ENCODE results near the gene GBF1. TPM values are rescaled to one million over a fixed set of nuclear protein-coding genes. Genes with fewer than 3 reads are reported as not detected.

Gene GBF1
- polyA plus RNA-seq, 1 of the 3 experiments (the other 2 are of a cell fraction) = 12.3 TPM

- CTCF ChIA-PET = interaction anchor here (0.8 to 9.2 kb wide), 8 partner anchors 9 to 213 kb away, joined by 3 to 77 read pairs (median 6); no protein-coding TSS in a partner anchor
- DNase-seq = no peak
- no peaks in the 10 kb centered on the region; a peak in 1 of 4 replicates for H3K4me1 ChIP-seq (ENCODE audit: control insufficient read depth in 1 of 2, insufficient read depth in 2 of 2, low read depth in 1 of 2, low read length in 1 of 2)
- no peaks in the 10 kb centered on the region for H3K9me2 ChIP-seq
- peaks cover 0 to 29% of the 10 kb centered on the region in 2 experiments for H3K36me3 ChIP-seq (replicated peaks in 1 of 2; ENCODE audit: control insufficient read depth in 1 of 2, insufficient read depth in 2 of 2, low read length in 1 of 2)
- H3K4me3 ChIP-seq (ENCODE audit: low read depth in 2 of 2, low read length in 1 of 2) = no peak overlapping the region
- POLR2A ChIA-PET = no interaction called here
- 84% methylated on average over 3 of the region's 9 CpGs for WGBS (ENCODE audit: low lambda C conversion rate)
- no peaks in the 10 kb centered on the region for H3F3A ChIP-seq (replicated peaks; ENCODE audit: insufficient read depth)
- no peak overlapping the region for H3K4me2 ChIP-seq
- no peak overlapping the region for H3K9ac ChIP-seq
- no peak overlapping the region for H2AFZ ChIP-seq (ENCODE audit: low read depth)
- H3K79me2 ChIP-seq (ENCODE audit: insufficient read depth) = no peaks in the 10 kb centered on the region
- TF ChIP-seq TCF12 (IDR thresholded peaks at IDR 0.05) (no peak), SMC3 (IDR thresholded peaks at IDR 0.05; ENCODE audit: low read depth, low read length) (no peak), RAD21 (IDR thresholded peaks at IDR 0.05; ENCODE audit: low read length) (no peak), TAF1 (IDR thresholded peaks at IDR 0.05; ENCODE audit: borderline replicate concordance, low read depth, low read length) (no peak), NFIC (IDR thresholded peaks at IDR 0.05; ENCODE audit: borderline replicate concordance) (no peak), REST (IDR thresholded peaks at IDR 0.05; ENCODE audit: low read depth, low read length) (no peak), EZH2phosphoT487 (IDR thresholded peaks at IDR 0.05; ENCODE audit: borderline replicate concordance, low read depth) (no peak), PBX3 (IDR thresholded peaks at IDR 0.05) (no peak)
- TF ChIP-seq, protein P1, sequence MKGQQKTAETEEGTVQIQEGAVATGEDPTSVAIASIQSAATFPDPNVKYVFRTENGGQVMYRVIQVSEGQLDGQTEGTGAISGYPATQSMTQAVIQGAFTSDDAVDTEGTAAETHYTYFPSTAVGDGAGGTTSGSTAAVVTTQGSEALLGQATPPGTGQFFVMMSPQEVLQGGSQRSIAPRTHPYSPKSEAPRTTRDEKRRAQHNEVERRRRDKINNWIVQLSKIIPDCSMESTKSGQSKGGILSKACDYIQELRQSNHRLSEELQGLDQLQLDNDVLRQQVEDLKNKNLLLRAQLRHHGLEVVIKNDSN (IDR thresholded peaks at IDR 0.05; ENCODE audit: borderline replicate concordance, low read depth) = no peak
- no peaks in the 10 kb centered on the region for H4K20me1 ChIP-seq (ENCODE audit: insufficient read depth)
- H3K27me3 ChIP-seq (ENCODE audit: insufficient read depth) = no peaks in the 10 kb centered on the region
- no peak overlapping the region for H3K27ac ChIP-seq (ENCODE audit: low read depth in 2 of 2, low read length in 1 of 2)
- no peaks in the 10 kb centered on the region for H3K9me3 ChIP-seq
Observed at GRCh38 chr10:102381983-102382382, 136.7 kb downstream of the GBF1 start.

DNA sequence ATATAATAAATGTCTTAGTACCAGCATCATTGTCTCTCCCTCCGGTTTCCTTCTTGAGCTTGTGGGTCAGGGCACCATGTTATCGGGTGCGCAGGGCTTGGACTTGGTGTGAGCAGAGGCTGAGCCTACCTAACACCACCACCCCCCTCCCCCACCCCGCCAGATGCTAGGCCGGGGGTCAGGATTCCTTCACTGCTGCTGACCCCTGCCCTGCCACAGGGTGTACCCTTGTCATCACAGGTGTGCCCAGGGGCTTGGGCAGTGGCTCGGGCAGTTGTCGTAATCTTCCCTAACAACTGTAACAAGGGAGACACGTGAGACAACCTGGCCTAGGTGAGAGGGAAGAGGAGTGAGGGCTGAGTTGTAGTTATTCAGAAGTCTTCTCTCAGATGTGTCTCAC, 137.5 kb downstream of the GBF1 start:
- no peak for DNase-seq
- Histone ChIP-seq H3K9me3 (no peaks in the 10 kb centered on the region), H3K36me3 (replicated peaks in 1 of 2; ENCODE audit: control insufficient read depth in 1 of 2, insufficient read depth in 2 of 2, low read length in 1 of 2) (peaks cover 0 to 28% of the 10 kb centered on the region in 2 experiments), H3K4me1 (ENCODE audit: control insufficient read depth in 1 of 2, insufficient read depth in 2 of 2, low read depth in 1 of 2, low read length in 1 of 2) (no peaks in the 10 kb centered on the region; a peak in 1 of 4 replicates), H3K4me3 (ENCODE audit: low read depth in 2 of 2, low read length in 1 of 2) (no peak overlapping the region), H3F3A (replicated peaks; ENCODE audit: insufficient read depth) (no peaks in the 10 kb centered on the region), H2AFZ (ENCODE audit: low read depth) (no peak overlapping the region), H3K9ac (no peak overlapping the region), H3K9me2 (no peaks in the 10 kb centered on the region), H3K4me2 (no peak overlapping the region), H4K20me1 (ENCODE audit: insufficient read depth) (no peaks in the 10 kb centered on the region), H3K27ac (ENCODE audit: low read depth in 2 of 2, low read length in 1 of 2) (no peak overlapping the region), H3K79me2 (ENCODE audit: insufficient read depth) (no peaks in the 10 kb centered on the region), H3K27me3 (ENCODE audit: insufficient read depth) (no peaks in the 10 kb centered on the region)
- 95% methylated on average over 6 of the region's 8 CpGs for WGBS (ENCODE audit: low lambda C conversion rate)
- ChIA-PET CTCF (interaction anchor here (0.7 to 9.2 kb wide), 7 partner anchors 10 to 153 kb away, joined by 3 to 77 read pairs (median 3); no protein-coding TSS in a partner anchor), POLR2A (no interaction called here)
- no peak for TF ChIP-seq RCOR1 (IDR thresholded peaks at IDR 0.05; ENCODE audit: low read length)
- no peak for TF ChIP-seq GABPA (IDR thresholded peaks at IDR 0.05; ENCODE audit: low read depth)
- no peak for TF ChIP-seq ELF1 (IDR thresholded peaks at IDR 0.05)
- no peak for TF ChIP-seq PBX3 (IDR thresholded peaks at IDR 0.05)
- TF ChIP-seq FOSL2 (IDR thresholded peaks at IDR 0.05; ENCODE audit: borderline replicate concordance, low read depth) = no peak
- no peak for TF ChIP-seq YY1 (IDR thresholded peaks at IDR 0.05; ENCODE audit: low read depth)
- TF ChIP-seq, protein P1 (IDR thresholded peaks at IDR 0.05; ENCODE audit: borderline replicate concordance, low read depth) = no peak
- TF ChIP-seq FOXM1 (IDR thresholded peaks at IDR 0.05; ENCODE audit: low read depth) = no peak
- no peak for TF ChIP-seq IRF3 (IDR thresholded peaks at IDR 0.05; ENCODE audit: low read depth, low read length)
